Measurements from ENCODE around the gene NEB.

DNA sequence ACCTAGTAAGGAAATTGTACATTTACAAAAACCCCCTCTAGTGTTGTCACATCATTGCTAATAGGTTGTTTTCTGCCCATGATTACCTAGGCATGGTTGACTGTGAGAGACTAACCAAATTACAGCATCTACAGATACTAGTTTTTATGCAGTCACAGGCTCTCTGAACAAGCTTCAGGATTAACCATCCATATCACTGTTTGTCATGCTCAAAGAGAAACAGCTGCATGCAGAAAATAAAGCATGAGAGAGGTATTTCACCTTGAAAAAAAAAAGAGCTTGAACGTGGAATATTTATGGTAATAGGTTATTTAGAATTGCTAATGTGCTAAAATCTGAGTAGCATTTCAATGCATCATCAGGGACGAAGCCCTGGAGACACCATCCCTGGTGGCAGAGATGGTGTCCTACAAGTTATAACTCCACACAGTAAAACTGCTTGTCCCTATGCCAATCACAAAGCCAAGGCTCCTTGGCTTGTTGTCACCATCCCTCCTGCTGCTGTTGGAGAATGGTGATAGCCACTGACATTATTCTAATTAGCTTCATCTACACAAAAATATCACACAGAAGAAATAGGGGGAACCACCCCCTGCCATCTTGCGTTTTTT lies 5.4 kb downstream of the NEB start:
- no peak for TF ChIP-seq CTCF (IDR thresholded peaks at IDR 0.05)
- TF ChIP-seq POLR2A (IDR thresholded peaks at IDR 0.05), result no peak
